ENCODE results near the gene ACSM4. TPM values are rescaled to one million over a fixed set of nuclear protein-coding genes. Genes with fewer than 3 reads are reported as not detected.
"Not testable (repeated sequence)": the region's sequence is repeated elsewhere in the genome, so short reads cannot be mapped to it uniquely, and the experiment has no call there.

The ACSM4 gene, protein sequence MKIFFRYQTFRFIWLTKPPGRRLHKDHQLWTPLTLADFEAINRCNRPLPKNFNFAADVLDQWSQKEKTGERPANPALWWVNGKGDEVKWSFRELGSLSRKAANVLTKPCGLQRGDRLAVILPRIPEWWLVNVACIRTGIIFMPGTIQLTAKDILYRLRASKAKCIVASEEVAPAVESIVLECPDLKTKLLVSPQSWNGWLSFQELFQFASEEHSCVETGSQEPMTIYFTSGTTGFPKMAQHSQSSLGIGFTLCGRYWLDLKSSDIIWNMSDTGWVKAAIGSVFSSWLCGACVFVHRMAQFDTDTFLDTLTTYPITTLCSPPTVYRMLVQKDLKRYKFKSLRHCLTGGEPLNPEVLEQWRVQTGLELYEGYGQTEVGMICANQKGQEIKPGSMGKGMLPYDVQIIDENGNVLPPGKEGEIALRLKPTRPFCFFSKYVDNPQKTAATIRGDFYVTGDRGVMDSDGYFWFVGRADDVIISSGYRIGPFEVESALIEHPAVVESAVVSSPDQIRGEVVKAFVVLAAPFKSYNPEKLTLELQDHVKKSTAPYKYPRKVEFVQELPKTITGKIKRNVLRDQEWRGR
- not detected for total RNA-seq

DNA sequence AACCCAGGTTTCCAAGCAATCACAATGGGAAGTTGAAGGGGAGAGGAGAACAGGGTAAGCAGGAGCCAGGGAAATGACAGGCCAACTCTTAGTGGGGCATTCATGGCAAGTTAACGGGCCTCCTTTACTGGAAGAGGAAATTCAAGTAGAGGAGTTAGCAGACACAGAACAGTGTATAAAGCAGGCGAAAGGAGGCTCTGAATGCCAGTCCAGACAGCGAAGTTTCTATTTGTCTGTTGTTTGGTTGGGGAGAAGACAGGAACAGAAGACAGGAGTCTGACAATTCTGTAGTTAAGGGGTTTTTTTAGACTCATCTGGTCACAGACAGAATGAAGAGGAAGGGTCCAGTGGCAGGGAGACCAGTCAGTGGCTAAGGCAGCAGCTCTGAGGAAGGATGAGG lies at the start of gene ACSM4:
Gene ACSM4 (plus strand): TSS at position 301 of the 400 bp plus-strand sequence. CDS start 260 bp downstream, outside the sequence.
- ChIA-PET CTCF (no interaction called here), POLR2A (no interaction called here)

DNA sequence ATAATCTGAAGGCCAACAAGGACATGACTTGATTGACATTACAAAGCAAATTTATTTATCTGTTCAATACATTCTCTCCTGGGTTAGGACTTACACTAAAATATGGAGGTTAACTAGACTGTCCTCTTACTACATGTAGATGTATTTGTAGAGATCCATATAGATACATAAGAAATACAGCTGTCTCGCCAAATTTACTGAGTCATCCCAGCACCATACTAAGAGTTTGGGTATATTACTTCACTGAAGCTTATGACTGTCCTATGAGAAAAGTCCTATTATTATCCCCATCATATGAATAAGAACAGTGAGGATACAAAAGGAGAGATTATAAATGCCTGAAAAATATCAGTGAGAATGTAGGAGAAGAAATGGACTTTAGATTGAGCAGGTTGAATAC lies 44.8 kb upstream of the ACSM4 start:
- ChIA-PET CTCF (no interaction called here), POLR2A (no interaction called here)

DNA sequence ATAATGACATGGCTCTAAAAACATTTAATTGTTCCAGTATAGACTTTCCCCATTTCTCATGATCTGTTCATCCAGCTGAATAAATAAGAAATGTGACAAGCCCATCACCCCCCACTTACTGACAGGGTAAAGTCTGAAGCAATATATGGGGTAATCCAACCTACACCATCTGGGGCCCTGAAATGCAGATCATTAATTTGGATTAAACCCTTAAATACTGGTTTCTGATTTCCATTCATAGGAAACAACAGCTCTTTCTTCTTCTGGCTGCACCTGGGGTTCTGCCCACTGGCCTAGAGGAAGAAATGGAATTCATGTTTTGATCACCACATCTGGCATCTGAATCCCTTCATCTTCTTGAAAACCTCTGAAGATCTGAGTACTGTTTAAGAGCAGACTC lies 39.3 kb upstream of the ACSM4 start:
- ChIA-PET POLR2A (no interaction called here), CTCF (no interaction called here)

DNA sequence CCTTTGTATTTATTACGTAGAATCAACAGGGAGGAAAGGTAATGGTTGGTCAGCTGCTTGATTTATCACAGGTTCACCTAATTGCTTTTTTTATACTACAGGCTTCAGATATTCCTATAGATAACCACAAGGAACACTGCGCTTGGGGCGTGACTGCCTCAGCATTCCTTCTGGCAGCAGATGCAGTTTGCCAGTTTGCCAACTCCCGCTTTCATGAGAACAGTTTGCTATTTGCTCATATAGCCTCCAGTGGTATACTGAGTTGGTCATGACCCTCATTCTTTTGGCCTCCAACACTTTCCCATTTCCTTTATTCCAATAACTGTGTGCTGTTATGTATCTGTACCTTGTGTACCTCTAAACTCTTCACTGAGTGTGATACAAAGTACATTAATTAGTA lies 38.6 kb upstream of the ACSM4 start:
- POLR2A ChIA-PET = no interaction called here

DNA sequence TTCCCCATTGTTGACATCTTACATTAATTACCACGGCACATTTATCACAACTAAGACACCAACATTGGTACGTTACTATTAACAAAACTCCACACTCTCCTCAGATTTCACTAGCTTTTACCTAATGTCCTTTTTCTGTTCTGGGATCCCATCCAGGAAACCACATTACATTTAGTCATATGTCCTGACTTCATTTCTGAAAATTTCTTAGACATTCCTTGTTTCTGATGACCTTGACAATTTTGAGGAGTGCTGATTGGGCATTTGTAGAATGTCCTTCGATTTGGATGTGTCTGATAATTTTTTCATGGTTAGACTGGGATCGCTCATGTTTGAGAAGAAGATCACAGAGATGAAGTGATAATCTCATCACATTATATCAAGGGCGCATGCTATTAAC lies 34.6 kb upstream of the ACSM4 start:
- POLR2A ChIA-PET = no interaction called here
- CTCF ChIA-PET = no interaction called here

More for the DNA sequence above, 38.6 kb upstream of the ACSM4 start:
- CTCF ChIA-PET = no interaction called here

DNA sequence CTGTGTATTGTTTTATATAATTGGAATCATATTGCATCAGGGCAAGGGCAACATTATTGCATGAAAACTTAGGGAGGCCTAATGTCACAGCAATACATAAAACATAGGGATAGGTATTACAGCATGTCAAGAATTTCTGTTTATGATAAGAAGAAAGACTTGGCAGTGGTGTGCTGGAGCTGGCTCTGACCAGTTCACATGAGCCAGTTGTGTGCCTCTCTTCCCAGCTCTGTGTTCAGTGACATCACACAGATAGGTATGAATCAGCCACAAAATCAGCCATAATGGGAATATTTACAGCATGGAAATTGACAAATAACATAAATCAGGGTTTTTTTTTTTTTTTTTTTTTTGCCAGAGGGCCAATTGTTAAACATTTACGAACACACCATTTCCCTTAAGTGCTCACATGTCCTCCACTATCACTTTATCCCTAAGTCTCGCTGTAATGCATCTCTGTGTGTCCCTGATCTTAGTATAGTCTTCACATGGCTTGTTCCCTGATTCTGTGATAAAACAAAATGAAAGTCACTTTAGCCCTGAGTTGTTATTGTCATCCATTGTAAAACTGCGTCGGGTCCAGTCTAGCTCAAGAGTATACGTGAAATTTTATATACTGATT lies 31.9 kb upstream of the ACSM4 start:
- ChIA-PET CTCF (interaction anchor here (0.7 kb wide), 1 partner anchor 46 kb away, joined by 7 read pairs; no protein-coding TSS in a partner anchor), POLR2A (no interaction called here)

DNA sequence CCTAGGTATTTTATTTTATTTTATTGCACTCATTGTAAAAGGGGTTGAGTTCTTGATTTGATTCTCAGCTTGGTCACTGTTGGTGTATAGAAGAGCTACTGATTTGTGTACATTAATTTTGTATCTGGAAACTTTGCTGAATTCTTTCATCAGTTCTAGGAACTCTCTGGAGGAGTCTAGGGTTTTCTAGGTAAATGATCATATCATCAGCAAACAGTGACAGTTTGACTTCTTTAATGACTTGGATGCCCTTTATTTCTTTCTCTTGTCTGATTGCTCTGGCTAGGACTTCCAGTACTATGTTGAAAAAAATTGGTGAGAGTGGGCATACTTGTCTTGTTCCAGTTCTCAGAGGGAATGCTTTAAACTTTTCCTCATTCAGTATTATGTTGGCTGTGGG lies 28.4 kb upstream of the ACSM4 start:
- CTCF ChIA-PET, POLR2A ChIA-PET: not testable (repeated sequence)

DNA sequence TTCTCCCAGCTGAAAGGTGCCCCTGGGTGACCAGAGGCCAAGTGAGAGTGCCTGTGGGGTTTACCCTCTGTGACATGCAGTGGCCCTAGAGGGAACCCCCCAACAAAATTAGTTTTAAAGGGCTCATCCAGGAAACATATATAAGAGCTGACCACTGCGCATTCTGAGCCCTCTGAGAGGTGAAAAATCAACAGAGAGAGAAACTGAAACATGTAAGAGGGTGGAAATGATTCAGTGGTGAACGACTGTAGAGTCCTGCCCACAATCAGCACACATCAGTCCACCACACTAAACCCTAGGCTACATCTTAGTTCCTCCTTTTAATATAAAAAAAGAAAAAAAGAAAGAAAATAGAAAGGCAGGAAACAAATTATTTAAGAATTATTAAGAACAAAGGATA lies 21.0 kb upstream of the ACSM4 start:
- CTCF ChIA-PET = no interaction called here

DNA sequence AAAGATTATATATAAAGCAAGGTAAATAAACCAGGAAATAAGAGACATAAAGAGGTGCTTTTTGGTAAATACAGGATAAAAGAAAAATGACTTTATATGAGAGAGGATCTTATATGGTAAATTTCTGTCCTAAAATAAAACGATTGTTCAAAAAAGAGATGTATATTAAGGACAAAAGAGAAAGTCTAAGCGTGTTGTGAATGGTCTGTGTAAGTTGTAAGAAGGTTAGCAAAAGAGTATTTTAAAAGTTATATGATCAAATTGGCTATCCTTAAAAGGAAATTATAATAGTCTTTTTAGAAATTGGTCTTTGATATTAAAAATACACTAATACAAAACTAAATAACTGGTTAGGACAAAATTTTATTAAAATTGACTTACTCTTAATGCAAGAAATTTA lies 14.1 kb upstream of the ACSM4 start:
- ChIA-PET CTCF (no interaction called here), POLR2A (no interaction called here)

More for the DNA sequence above, 21.0 kb upstream of the ACSM4 start:
- POLR2A ChIA-PET = no interaction called here

DNA sequence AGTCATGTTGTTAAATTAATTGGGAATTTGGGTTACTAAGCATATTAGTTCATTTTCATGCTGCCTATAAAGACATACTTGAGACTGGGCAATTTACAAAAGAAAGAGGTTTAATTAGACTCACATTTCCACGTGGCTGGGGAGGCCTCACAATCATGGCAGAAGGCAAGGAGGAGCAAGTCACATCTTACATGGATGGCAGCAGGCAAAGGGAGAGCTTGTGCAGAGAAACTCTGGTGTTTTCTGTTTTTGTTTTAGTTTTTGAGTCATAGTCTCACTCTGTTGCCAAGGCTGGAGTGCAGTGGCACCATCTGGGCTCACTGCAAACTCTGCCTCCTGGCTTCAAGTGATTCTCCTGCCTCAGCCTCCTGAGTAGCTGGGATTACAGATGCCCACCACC lies 13.3 kb upstream of the ACSM4 start:
- CTCF ChIA-PET, POLR2A ChIA-PET: not testable (repeated sequence)

DNA sequence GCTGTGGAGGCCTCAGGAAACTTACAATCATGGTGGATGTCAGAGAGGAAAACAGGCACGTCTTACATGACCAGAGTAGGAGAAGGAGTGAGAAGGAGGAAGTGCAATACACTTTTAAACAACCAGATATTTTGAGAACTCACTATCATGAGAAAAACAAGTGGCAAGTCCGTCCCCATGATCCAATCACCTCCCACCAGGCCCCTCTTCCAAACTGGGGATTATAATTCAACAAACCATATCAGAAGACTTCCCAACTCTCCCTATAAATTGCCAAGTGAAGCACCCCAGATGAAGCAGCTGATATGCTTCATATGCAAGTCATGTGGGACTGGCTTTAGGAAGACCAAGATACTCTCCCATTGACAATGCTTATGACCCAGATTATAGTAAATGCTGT lies 11.6 kb upstream of the ACSM4 start:
- CTCF ChIA-PET = no interaction called here
- POLR2A ChIA-PET = no interaction called here

DNA sequence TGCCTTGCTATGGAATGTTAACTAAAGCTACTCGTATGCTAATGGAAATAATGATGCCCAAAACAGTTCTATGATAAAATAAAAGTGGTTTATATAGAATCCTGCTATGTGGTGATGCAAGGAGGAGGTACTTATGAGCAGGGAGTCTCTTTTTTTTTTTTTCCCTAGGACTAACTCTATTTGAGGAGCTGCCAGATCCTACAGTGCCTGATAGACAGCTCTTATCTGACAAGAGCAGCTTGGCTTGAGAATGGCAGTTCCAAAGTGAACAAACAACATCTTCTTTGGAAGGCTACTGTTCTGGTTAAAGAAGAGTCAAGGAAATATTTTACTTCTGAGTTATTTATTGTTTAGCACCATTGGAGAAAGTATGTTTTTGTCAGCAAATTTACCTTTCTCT lies 10.2 kb upstream of the ACSM4 start:
- POLR2A ChIA-PET = no interaction called here
- CTCF ChIA-PET = no interaction called here

DNA sequence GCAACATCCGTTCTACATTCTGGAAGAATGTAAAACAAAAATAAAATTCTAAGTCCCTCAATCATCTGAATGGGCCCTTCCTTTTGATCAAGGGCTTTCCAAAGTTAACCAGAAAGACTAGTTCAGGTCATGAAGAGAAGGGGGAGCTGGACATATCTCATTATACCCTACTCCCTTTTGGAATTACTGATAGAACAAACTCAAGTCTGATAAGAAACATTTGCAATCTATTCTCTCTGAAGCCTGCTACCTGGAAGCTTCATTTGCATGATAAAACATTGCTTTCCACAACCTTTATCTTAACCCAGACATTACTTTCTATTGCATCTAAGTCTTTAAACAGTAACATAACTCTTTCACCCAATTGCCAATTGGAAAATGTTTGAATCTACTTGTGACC lies 8.3 kb upstream of the ACSM4 start:
- CTCF ChIA-PET = no interaction called here
- POLR2A ChIA-PET = no interaction called here

DNA sequence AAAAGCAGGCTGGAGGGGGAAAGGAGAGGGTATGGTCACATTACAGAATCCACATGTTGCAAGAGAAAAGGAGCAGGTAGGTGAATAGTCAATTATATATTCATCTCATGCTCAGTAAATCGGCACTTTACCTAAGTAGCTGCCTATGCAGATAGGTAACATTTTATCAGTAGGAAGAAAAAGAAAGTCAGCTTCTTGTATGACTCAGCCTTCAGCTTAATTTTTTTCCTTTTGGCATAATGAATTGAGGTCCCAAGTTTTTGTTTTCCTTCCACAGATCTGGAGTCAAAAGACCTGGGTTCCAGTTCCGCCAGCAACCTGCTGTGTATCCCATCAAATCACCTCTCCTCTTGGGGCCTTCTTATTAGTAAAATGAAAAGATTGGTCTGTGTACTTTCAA lies 6.0 kb upstream of the ACSM4 start:
- CTCF ChIA-PET = interaction anchor here (1.1 kb wide), 1 partner anchor 194 kb away, joined by 3 read pairs; no protein-coding TSS in a partner anchor
- POLR2A ChIA-PET = no interaction called here

DNA sequence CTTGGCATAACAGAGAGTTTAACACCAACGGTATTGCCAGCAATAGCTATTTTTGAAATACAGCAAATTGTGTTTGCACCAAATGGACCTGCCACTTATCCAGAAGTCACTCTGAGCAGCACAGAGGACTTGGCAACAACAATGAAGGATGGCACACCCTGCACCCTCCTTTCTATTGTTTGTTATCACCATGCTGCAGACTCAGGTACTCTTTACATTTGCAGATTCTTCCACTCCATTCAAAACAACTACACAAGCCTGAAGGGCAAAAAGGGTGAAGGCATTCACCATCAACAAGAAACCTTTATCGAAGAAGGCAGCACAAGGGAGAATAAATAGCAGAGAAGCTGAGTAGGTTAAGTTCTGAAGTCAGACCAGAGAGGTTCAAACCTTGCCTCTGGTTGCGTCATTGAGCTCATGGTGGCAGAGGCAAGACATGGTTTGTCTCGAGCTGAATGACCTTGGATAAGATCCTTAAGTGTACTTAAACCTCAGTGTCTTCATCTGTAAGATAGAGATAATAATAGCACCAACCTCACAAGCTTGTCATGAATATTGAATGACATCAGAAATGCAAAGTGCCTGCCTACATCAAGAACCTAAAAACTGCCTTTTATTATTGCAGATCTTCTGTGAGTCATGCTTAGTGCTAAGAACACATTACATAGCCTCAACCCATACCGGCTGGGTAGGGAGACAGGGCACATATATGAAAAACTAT lies 1.4 kb upstream of the ACSM4 start:
- CTCF ChIA-PET = no interaction called here
- POLR2A ChIA-PET = no interaction called here

DNA sequence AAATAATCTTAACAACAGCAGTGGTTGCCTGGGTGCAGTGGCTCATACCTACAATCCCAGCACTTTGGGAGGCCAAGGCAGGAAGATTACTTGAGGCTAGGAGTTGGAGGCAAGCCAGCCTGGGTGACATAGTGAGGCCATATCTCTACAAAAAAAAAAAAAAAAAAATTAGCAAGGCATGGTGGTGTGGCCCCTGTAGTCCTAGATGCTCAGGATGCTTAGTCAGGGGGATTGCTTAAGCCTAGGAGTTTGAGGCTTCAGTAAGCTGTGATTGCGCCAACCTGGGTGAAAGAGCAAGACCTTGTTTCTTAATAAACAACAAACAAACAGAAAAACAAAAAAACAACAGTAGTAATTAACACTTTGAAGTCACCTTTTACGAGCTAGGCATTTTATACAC lies 642 bp upstream of the ACSM4 start:
- CTCF ChIA-PET = no interaction called here

DNA sequence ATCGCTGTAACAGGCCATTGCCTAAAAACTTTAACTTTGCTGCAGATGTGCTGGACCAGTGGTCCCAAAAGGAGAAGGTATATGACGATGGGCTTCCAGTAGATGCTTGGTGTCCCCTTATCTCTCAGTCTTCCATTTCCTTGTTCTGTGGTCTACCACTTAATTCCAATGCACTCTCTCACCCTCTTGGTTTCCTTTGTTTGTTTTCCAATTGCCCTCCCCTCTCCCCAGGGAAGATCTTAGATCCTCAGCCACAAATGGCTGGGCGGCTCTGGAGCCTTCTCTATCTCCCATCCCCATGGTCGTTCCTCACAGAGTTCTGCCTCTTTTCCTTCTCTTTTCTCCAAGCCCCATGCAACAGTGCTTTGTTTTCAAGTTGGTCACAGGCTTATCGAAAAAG lies 584 bp downstream of the ACSM4 start:
- ChIA-PET CTCF (no interaction called here), POLR2A (no interaction called here)

More for the DNA sequence above, 642 bp upstream of the ACSM4 start:
- POLR2A ChIA-PET = no interaction called here

DNA sequence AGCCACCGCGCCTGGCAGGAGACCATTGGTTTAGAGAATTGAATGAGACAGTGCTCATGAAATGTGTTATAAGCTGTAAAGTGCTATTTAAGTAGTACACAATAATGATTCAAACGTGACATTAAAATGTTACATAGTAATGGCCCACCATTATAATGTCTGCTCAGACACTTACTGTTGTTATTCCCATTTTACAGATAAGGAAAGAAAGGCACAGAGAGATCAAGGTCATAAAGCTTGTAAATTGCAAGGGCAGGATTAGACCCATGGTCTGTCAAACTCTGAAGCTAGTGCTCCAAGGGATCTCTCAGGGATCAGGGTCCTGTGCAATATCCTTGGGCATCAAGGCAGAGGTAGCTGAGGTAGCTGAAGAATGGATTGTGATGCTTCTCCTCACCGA lies 6.2 kb downstream of the ACSM4 start:
- ChIA-PET POLR2A (no interaction called here), CTCF (no interaction called here)

DNA sequence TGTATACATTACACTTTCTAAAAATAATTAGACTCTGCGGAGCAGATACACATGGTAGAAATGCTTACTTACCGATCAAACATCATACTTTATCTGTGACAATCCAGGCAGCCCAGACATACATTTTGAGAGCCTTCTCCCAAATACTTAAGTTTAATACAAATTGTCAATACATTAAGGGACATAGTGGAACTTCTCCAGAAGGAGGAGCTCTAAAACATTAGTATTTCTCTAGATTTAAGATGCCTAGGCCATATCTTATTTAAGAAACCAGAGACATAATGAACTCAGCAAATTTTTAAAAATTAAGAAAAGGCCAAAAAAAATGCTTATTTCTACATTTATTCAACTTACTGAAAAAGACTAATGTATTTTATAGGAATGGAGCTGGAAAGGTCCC lies 16.1 kb downstream of the ACSM4 start:
- ChIA-PET CTCF (no interaction called here), POLR2A (no interaction called here)

DNA sequence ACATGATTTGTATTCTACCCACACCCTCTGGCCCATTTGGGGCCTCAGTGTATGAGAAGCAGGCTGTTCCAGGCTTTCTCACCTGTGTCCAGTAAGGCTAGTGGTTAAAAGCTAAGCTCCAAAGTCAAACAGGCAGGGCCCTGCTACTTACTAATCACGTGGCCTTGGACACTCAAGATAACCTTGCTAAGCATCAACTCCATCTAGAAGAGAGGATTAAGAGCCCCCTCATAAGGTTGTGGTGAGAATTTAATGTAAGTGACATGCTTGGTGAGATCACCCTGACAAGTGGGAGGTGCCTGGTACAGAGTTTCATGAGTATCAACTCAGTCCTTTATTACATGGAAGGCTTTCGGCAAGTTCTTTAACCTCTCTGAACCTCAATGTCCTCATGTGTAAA lies 17.8 kb downstream of the ACSM4 start:
- POLR2A ChIA-PET = no interaction called here
- CTCF ChIA-PET = no interaction called here

DNA sequence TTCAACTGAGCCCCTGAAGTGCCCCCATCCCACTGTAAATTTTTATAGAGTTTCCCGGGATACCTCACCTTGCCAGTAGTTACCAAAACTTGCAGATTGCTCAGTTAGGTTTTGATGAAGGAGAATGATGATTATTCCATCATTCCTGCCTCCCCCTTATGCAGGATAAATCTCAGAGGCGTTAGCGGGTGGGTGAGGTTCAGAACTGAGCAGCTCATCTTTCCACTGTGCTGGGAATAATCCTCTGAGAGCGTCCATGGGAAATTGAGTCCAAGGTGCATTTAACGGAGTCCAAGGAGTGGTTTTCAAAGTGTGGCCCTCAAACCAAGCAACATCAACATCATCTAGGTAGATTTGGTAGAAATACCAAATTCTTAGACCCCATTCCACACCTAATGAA lies 18.7 kb downstream of the ACSM4 start:
- CTCF ChIA-PET = interaction anchor here (0.7 kb wide), 1 partner anchor 45 kb away, joined by 3 read pairs; no protein-coding TSS in a partner anchor
- POLR2A ChIA-PET = no interaction called here

Data from activated CD8-positive, alpha-beta memory T cell treated with anti-CD3 and anti-CD28 coated beads for 36 hours (primary cell).